GOT3 (cell line): Measurements from ENCODE around the gene RIPK1.
"Not testable (repeated sequence)": the region's sequence is repeated elsewhere in the genome, so short reads cannot be mapped to it uniquely, and the experiment has no call there.

Source experiments
- DNase-seq: peaks from one replicate; lab custom pipeline; 2025; ENCODE audit warnings: mixed read lengths; lab: John Stamatoyannopoulos, UW

RIPK1 gene

GRCh38 chr6:3136292-3137011 is 68.2 kb downstream of the RIPK1 start:
- DNase-seq = no peak

- no peak for DNase-seq
Measured at GRCh38 chr6:3137057-3137777, 68.9 kb downstream of the RIPK1 start.

- not testable (repeated sequence) for DNase-seq
Measured at GRCh38 chr6:3137873-3138272, 69.6 kb downstream of the RIPK1 start.

GRCh38 chr6:3138341-3138740 is 70.0 kb downstream of the RIPK1 start:
- DNase-seq = no peak

GRCh38 chr6:3139090-3139903 is 71.0 kb downstream of the RIPK1 start:
- no peak for DNase-seq

- no peak for DNase-seq
Measured at GRCh38 chr6:3140201-3140600, 71.9 kb downstream of the RIPK1 start.

- no peak for DNase-seq
Measured at GRCh38 chr6:3142536-3142935, 74.2 kb downstream of the RIPK1 start.

- DNase-seq = no peak
Measured at GRCh38 chr6:3143158-3143557, 74.9 kb downstream of the RIPK1 start.

GRCh38 chr6:3144571-3144970 is 76.3 kb downstream of the RIPK1 start:
- DNase-seq = no peak

GRCh38 chr6:3147914-3148757 is 79.8 kb downstream of the RIPK1 start:
- no peak for DNase-seq

- DNase-seq = no peak
Measured at GRCh38 chr6:3151691-3152090, 83.4 kb downstream of the RIPK1 start.

GRCh38 chr6:3152689-3153088 is 84.4 kb downstream of the RIPK1 start:
- DNase-seq = no peak

GRCh38 chr6:3155416-3155815 is 87.1 kb downstream of the RIPK1 start:
- DNase-seq = not testable (repeated sequence)

- not testable (repeated sequence) for DNase-seq
Measured at GRCh38 chr6:3156184-3157130, 88.2 kb downstream of the RIPK1 start.

GRCh38 chr6:3157131-3157933 is 89.0 kb downstream of the RIPK1 start, which contains the start of gene TUBB2A:
TSS of gene TUBB2A (minus strand) at chr6:3157544. CDS start at chr6:3157463, 81 bp downstream.
- peak; percentile 72 for DNase-seq

GRCh38 chr6:3159805-3160781 is 91.8 kb downstream of the RIPK1 start:
- DNase-seq = no peak

GRCh38 chr6:3162067-3162497 is 93.8 kb downstream of the RIPK1 start:
- no peak for DNase-seq

GRCh38 chr6:3162565-3163247 is 94.4 kb downstream of the RIPK1 start:
- DNase-seq = peak; percentile 64
